ENCODE data around the gene TRAF7.
"Not testable (repeated sequence)": the region's sequence is repeated elsewhere in the genome, so short reads cannot be mapped to it uniquely, and the experiment has no call there.

The TRAF7 gene

GRCh38 chr16:2194166-2194834, 38.7 kb downstream of the TRAF7 start:
- H3K4me1 ChIP-seq (ENCODE audit: control insufficient read depth, insufficient read depth, low read length): no peaks in the 10 kb centered on the region
- H3K9ac ChIP-seq (ENCODE audit: low read depth, low read length): no peak overlapping the region
- H3K36me3 ChIP-seq (ENCODE audit: control insufficient read depth, insufficient read depth, low read length): no peaks in the 10 kb centered on the region
- H3K27me3 ChIP-seq (ENCODE audit: control insufficient read depth, insufficient read depth, low read length): peaks cover 24% of the 10 kb centered on the region
- H3K4me3 ChIP-seq (ENCODE audit: low read depth, low read length): no peak overlapping the region
- no peaks in the 10 kb centered on the region for H3K9me3 ChIP-seq (ENCODE audit: control insufficient read depth, insufficient read depth, low read length)

DNA sequence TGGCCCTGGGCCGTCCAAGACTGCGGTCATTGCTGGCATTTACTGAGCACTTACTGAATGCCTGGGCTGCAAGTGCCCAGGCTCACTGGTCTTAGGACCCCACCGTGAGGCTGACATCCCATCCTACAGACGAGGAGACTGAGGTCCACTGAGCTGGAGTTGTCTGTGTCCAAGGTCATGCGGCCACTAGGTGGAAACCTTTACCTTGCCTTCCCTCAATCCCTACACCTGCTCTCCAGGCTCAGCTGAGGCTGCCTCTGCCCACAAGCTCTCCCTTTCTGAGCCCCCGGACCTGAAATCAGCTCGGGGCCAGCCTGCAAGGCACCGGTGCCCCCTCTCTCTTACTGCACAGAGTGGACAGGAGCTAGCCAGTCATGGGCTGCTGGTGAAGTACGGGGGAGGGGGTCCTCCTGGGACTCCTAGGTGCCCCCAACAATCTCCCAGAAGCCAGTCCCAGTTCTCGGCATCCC, 39.3 kb downstream of the TRAF7 start:
- Histone ChIP-seq H3K9ac (ENCODE audit: low read depth, low read length) (no peak overlapping the region), H3K36me3 (ENCODE audit: control insufficient read depth, insufficient read depth, low read length) (no peaks in the 10 kb centered on the region), H3K4me3 (ENCODE audit: low read depth, low read length) (peak overlapping the region; percentile 49), H3K27me3 (ENCODE audit: control insufficient read depth, insufficient read depth, low read length) (peaks cover 24% of the 10 kb centered on the region), H3K9me3 (ENCODE audit: control insufficient read depth, insufficient read depth, low read length) (no peaks in the 10 kb centered on the region), H3K4me1 (ENCODE audit: control insufficient read depth, insufficient read depth, low read length) (no peaks in the 10 kb centered on the region)

DNA sequence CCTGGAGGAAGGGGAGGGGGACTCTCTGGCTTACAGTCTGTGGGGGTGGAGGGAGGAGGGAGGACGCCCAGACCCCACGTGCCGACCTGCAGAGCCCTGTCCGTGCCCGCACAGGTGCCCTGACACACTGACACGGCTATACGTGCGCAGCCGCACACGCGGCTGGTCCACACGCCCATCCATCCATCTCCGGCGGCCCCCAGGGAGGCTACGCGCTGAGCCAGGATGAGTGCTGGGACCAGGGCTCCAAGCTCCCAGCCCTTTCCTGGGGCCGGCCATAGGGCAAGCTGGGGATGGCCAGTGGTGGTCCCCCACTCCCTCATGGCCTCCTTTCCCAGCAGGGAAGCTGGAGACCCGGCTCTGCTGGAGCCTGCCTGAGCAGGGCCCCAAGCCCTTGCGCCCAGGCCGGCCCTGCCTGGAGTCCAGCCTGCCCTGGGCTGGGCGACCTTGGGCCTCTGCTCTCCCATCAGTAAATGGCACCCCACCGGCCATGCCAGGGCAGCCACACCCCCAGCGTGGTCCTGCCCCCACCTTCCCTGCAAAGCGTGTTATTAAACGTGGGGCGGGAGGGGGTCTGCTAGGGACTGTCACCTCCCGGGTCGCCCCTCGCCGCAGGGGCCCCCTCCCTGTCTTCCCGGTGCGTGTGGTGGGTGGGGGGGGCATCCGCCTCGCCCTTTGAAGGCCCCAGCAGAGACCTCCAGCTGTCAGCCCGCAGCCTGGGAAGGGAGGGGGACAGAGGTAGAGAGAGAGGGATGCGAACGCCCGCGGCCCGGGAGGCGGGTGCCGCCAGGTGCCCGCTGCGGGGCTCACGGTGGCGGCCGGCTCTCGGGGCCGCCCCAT, 40.0 kb downstream of the TRAF7 start:
- Histone ChIP-seq H3K4me1 (ENCODE audit: control insufficient read depth, insufficient read depth, low read length) (no peaks in the 10 kb centered on the region), H3K27me3 (ENCODE audit: control insufficient read depth, insufficient read depth, low read length) (peaks cover 28% of the 10 kb centered on the region), H3K9me3 (ENCODE audit: control insufficient read depth, insufficient read depth, low read length) (no peaks in the 10 kb centered on the region), H3K9ac (ENCODE audit: low read depth, low read length) (no peak overlapping the region), H3K36me3 (ENCODE audit: control insufficient read depth, insufficient read depth, low read length) (no peaks in the 10 kb centered on the region), H3K4me3 (ENCODE audit: low read depth, low read length) (peak overlapping the region; percentile 49)

DNA sequence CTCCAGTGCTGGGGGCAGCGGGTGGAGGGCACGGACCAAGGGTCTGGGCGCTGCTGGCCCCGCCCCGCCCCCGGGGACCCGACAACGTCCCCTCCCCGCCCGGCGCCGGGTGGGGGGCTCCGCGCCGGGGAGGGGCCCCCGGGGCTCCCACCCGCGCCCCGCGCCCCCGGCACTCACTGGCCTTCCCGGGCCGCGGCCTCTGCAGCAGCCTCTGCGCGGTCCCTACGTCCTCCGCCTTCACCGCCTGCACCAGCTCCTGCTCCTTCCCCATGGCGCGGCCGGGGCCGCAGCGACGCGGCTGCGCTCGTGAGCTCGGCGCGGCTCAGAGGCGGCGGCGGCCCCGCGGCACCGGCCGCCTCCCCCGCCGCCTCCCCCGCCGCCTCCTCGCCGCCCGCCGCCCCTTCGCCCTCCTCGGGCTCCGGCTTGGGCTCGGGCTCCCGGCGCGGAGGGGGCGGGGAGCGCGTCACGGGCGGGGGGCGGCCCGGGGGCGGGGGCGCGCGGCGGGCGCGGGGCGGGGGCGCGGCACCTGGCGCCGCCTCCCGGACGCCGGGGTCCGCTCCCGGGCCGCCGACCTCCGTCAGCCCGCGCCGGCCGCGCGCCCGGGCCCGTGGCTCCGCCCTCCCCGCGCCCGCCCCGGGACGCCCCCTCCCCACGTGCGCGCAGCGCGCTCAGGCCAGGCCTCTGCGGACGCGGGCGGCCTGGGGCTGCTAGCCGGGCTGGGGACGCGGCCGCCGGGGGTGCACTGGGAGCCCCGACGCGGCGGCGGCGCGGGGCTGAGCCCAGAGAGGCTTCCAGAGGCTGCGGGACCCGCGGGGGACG, 40.8 kb downstream of the TRAF7 start, which contains the start of gene CASKIN1:
CASKIN1 (minus strand) TSS at position 444 of the 819 bp plus-strand sequence; CDS start at position 271, 173 bp downstream.
- no peaks in the 10 kb centered on the region for H3K9me3 ChIP-seq (ENCODE audit: control insufficient read depth, insufficient read depth, low read length)
- peak within 1 kb of the TSS; percentile 49 for H3K4me3 ChIP-seq (ENCODE audit: low read depth, low read length)
- H3K27me3 ChIP-seq (ENCODE audit: control insufficient read depth, insufficient read depth, low read length): peaks cover 28% of the 10 kb centered on the region
- no peaks in the 10 kb centered on the region for H3K4me1 ChIP-seq (ENCODE audit: control insufficient read depth, insufficient read depth, low read length)
- no peaks in the 10 kb centered on the region for H3K36me3 ChIP-seq (ENCODE audit: control insufficient read depth, insufficient read depth, low read length)
- H3K9ac ChIP-seq (ENCODE audit: low read depth, low read length): no peak within 1 kb of the TSS

GRCh38 chr16:2196981-2197511, 41.5 kb downstream of the TRAF7 start:
- Histone ChIP-seq H3K4me3 (ENCODE audit: low read depth, low read length) (peak overlapping the region; percentile 32), H3K4me1 (ENCODE audit: control insufficient read depth, insufficient read depth, low read length) (no peaks in the 10 kb centered on the region), H3K36me3 (ENCODE audit: control insufficient read depth, insufficient read depth, low read length) (no peaks in the 10 kb centered on the region), H3K9me3 (ENCODE audit: control insufficient read depth, insufficient read depth, low read length) (no peaks in the 10 kb centered on the region), H3K9ac (ENCODE audit: low read depth, low read length) (no peak overlapping the region), H3K27me3 (ENCODE audit: control insufficient read depth, insufficient read depth, low read length) (peaks cover 28% of the 10 kb centered on the region)

- H3K9me3 ChIP-seq (ENCODE audit: control insufficient read depth, insufficient read depth, low read length): no peaks in the 10 kb centered on the region
- no peaks in the 10 kb centered on the region for H3K36me3 ChIP-seq (ENCODE audit: control insufficient read depth, insufficient read depth, low read length)
- H3K9ac ChIP-seq (ENCODE audit: low read depth, low read length): no peak overlapping the region
- H3K4me1 ChIP-seq (ENCODE audit: control insufficient read depth, insufficient read depth, low read length): no peaks in the 10 kb centered on the region
- H3K27me3 ChIP-seq (ENCODE audit: control insufficient read depth, insufficient read depth, low read length): peaks cover 28% of the 10 kb centered on the region
- no peak overlapping the region for H3K4me3 ChIP-seq (ENCODE audit: low read depth, low read length)
Measured at GRCh38 chr16:2197765-2198164, 42.2 kb downstream of the TRAF7 start.

- Histone ChIP-seq H3K27me3 (ENCODE audit: control insufficient read depth, insufficient read depth, low read length) (peaks cover 28% of the 10 kb centered on the region), H3K4me3 (ENCODE audit: low read depth, low read length) (no peak overlapping the region), H3K9me3 (ENCODE audit: control insufficient read depth, insufficient read depth, low read length) (no peaks in the 10 kb centered on the region), H3K4me1 (ENCODE audit: control insufficient read depth, insufficient read depth, low read length) (no peaks in the 10 kb centered on the region), H3K36me3 (ENCODE audit: control insufficient read depth, insufficient read depth, low read length) (no peaks in the 10 kb centered on the region), H3K9ac (ENCODE audit: low read depth, low read length) (no peak overlapping the region)
Measured at GRCh38 chr16:2198283-2198682, 42.7 kb downstream of the TRAF7 start.

GRCh38 chr16:2199095-2199494, 43.5 kb downstream of the TRAF7 start:
- Histone ChIP-seq H3K4me1 (ENCODE audit: control insufficient read depth, insufficient read depth, low read length) (no peaks in the 10 kb centered on the region), H3K27me3 (ENCODE audit: control insufficient read depth, insufficient read depth, low read length) (peaks cover 28% of the 10 kb centered on the region), H3K9me3 (ENCODE audit: control insufficient read depth, insufficient read depth, low read length) (no peaks in the 10 kb centered on the region), H3K9ac (ENCODE audit: low read depth, low read length) (no peak overlapping the region), H3K4me3 (ENCODE audit: low read depth, low read length) (no peak overlapping the region), H3K36me3 (ENCODE audit: control insufficient read depth, insufficient read depth, low read length) (no peaks in the 10 kb centered on the region)

GRCh38 chr16:2199621-2200139, 44.1 kb downstream of the TRAF7 start:
- Histone ChIP-seq H3K9me3 (ENCODE audit: control insufficient read depth, insufficient read depth, low read length) (no peaks in the 10 kb centered on the region), H3K4me3 (ENCODE audit: low read depth, low read length) (no peak overlapping the region), H3K27me3 (ENCODE audit: control insufficient read depth, insufficient read depth, low read length) (peaks cover 28% of the 10 kb centered on the region), H3K9ac (ENCODE audit: low read depth, low read length) (no peak overlapping the region), H3K4me1 (ENCODE audit: control insufficient read depth, insufficient read depth, low read length) (no peaks in the 10 kb centered on the region), H3K36me3 (ENCODE audit: control insufficient read depth, insufficient read depth, low read length) (no peaks in the 10 kb centered on the region)

DNA sequence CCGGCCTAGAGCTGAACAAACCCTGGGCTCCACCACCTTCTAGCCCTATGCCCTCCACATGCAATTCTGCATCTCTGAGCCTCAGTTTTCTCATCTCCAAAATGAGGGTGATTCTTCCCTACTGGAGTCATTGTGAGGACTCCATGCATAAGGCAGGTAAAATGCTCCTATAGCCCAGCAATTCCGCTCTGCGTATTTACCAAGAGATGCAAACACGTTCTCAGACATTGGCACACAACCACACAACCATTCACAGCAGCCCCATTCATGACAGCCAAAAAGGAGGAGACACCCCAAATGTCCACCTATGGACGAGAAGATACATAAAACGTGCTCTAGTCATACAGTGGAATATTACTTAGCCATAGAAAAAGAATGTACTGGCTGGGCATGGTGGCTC, 44.7 kb downstream of the TRAF7 start:
- H3K4me1 ChIP-seq (ENCODE audit: control insufficient read depth, insufficient read depth, low read length): no peaks in the 10 kb centered on the region
- no peak overlapping the region for H3K9ac ChIP-seq (ENCODE audit: low read depth, low read length)
- H3K4me3 ChIP-seq (ENCODE audit: low read depth, low read length): no peak overlapping the region
- no peaks in the 10 kb centered on the region for H3K9me3 ChIP-seq (ENCODE audit: control insufficient read depth, insufficient read depth, low read length)
- H3K36me3 ChIP-seq (ENCODE audit: control insufficient read depth, insufficient read depth, low read length): no peaks in the 10 kb centered on the region
- peaks cover 28% of the 10 kb centered on the region for H3K27me3 ChIP-seq (ENCODE audit: control insufficient read depth, insufficient read depth, low read length)

DNA sequence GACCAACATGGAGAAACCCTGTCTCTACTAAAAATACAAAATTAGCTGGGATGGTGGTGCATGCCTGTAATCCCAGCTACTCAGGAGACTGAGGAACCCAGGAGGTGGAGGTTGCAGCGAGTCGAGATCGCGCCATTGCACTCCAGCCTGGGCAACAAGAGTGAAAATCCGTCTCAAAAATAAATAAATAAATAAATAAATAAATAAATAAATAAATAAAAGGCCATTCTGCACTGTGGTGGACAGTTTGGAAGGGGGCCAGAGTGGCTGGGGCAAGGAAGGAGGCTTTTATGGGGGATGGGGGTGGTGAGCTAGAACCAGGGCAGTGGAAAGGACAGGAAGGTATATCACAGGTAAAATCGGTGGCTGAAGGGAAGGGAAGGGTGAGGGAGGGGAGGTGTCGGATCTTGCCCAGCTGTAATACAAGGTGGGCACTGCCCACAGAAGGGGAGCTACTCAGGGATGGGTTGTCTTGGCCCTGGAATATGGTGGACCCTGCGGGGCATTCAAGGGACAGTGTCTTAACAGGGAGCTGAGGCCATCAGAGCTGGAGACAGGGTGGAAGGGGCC, 47.6 kb downstream of the TRAF7 start:
- not testable (repeated sequence) for H3K4me1 ChIP-seq (ENCODE audit: control insufficient read depth, insufficient read depth, low read length); H3K9me3 ChIP-seq (ENCODE audit: control insufficient read depth, insufficient read depth, low read length); H3K4me3 ChIP-seq (ENCODE audit: low read depth, low read length); H3K9ac ChIP-seq (ENCODE audit: low read depth, low read length)
- Histone ChIP-seq H3K27me3 (ENCODE audit: control insufficient read depth, insufficient read depth, low read length) (peaks cover 12% of the 10 kb centered on the region), H3K36me3 (ENCODE audit: control insufficient read depth, insufficient read depth, low read length) (peaks cover 17% of the 10 kb centered on the region)

Measured in iPS-15b (cell line).